Globus pallidus (tissue), 1 donor: Measurements from ENCODE around the gene POU6F1.

Source experiments
- DNase-seq: peaks from one replicate; pipeline ENCODE4 v3.0.0-alpha.2; 2015; ENCODE audit warnings: low spot score

Gene POU6F1

GRCh38 chr12:51162217-51162616 lies 55.6 kb downstream of the POU6F1 start:
- DNase-seq = no peak

- DNase-seq = no peak
Observed at GRCh38 chr12:51160814-51161459, 56.9 kb downstream of the POU6F1 start.

GRCh38 chr12:51156245-51156765 lies 61.6 kb downstream of the POU6F1 start:
- no peak for DNase-seq

- no peak for DNase-seq
Observed at GRCh38 chr12:51152953-51153352, 64.9 kb downstream of the POU6F1 start.

GRCh38 chr12:51150777-51151176 lies 67.1 kb downstream of the POU6F1 start:
- no peak for DNase-seq

- no peak for DNase-seq
Observed at GRCh38 chr12:51147309-51147708, 70.6 kb downstream of the POU6F1 start.

GRCh38 chr12:51139292-51139844 lies 78.5 kb downstream of the POU6F1 start:
- no peak for DNase-seq
